Neural cell (in vitro differentiated cells): ENCODE data around the gene SPAG16. TPM values are rescaled to one million over a fixed set of nuclear protein-coding genes. Genes with fewer than 3 reads are reported as not detected.

Experiments used
- polyA plus RNA-seq: library from polyadenylated mRNA; depleted of rRNA; stranded (reverse); fragments of >200 nt; gene quantifications from 2 replicates; pipeline ENCODE4 v1.2.3, GENCODE V29; 2014
- small RNA-seq, 3 experiments: library from RNA; depleted of rRNA; stranded (forward); fragments of <200 nt; gene quantifications; one replicate each; pipeline ENCODE3, GENCODE V24; 2012

SPAG16 gene
- polyA plus RNA-seq, 1 donor from 2014 or later = 75.4 TPM

Small RNAs within 50 kb of the gene (small RNA-seq; reads per million reads assigned to genes)
- 0 reads per million in 3 experiments for gene MIR4438

Other genes starting within 250 kb of the SPAG16 start
- 5.6 and 5.9 TPM in 2 replicates for gene IKZF2, start 132.9 kb upstream of the SPAG16 start, polyA plus RNA-seq